Measurements from ENCODE around the gene PSMA6. TPM values are rescaled to one million over a fixed set of nuclear protein-coding genes. Genes with fewer than 3 reads are reported as not detected.
"Not testable (repeated sequence)": the region's sequence is repeated elsewhere in the genome, so short reads cannot be mapped to it uniquely, and the experiment has no call there.

Gene PSMA6
- total RNA-seq, 1 donor from 2014 or later: 137 TPM

GRCh38 chr14:35351497-35351896 lies 59.3 kb downstream of the PSMA6 start:
- no peak for TF ChIP-seq CTCF (IDR thresholded peaks at IDR 0.05)
- peak overlapping the region; percentile 49 for H3K27ac Mint-ChIP-seq (ENCODE audit: unreplicated experiment)
- no peaks in the 10 kb centered on the region for H3K36me3 Mint-ChIP-seq (ENCODE audit: low read depth)
- H3K4me3 Mint-ChIP-seq (ENCODE audit: unreplicated experiment): no peak overlapping the region
- no peaks in the 10 kb centered on the region for H3K9me3 Mint-ChIP-seq (ENCODE audit: low read depth)
- DNase-seq (ENCODE audit: low spot score): peak; percentile 9
- H3K27me3 Mint-ChIP-seq (ENCODE audit: low read depth): peaks cover 2% of the 10 kb centered on the region
- peaks cover 19% of the 10 kb centered on the region for H3K4me1 Mint-ChIP-seq (ENCODE audit: low read depth)

- H3K4me1 Mint-ChIP-seq (ENCODE audit: low read depth): peaks cover 22% of the 10 kb centered on the region
- no peak for TF ChIP-seq CTCF (IDR thresholded peaks at IDR 0.05)
- no peaks in the 10 kb centered on the region for H3K9me3 Mint-ChIP-seq (ENCODE audit: low read depth)
- no peaks in the 10 kb centered on the region for H3K36me3 Mint-ChIP-seq (ENCODE audit: low read depth)
- H3K4me3 Mint-ChIP-seq (ENCODE audit: unreplicated experiment): no peak overlapping the region
- H3K27me3 Mint-ChIP-seq (ENCODE audit: low read depth): peaks cover 2% of the 10 kb centered on the region
- peak; percentile 8 for DNase-seq (ENCODE audit: low spot score)
- H3K27ac Mint-ChIP-seq (ENCODE audit: unreplicated experiment): peak overlapping the region; percentile 49
Observed at GRCh38 chr14:35351897-35352273, 59.7 kb downstream of the PSMA6 start.

- no peaks in the 10 kb centered on the region for H3K36me3 Mint-ChIP-seq (ENCODE audit: low read depth)
- peaks cover 22% of the 10 kb centered on the region for H3K4me1 Mint-ChIP-seq (ENCODE audit: low read depth)
- no peaks in the 10 kb centered on the region for H3K27me3 Mint-ChIP-seq (ENCODE audit: low read depth)
- no peak overlapping the region for H3K4me3 Mint-ChIP-seq (ENCODE audit: unreplicated experiment)
- TF ChIP-seq CTCF (IDR thresholded peaks at IDR 0.05): no peak
- no peak overlapping the region for H3K27ac Mint-ChIP-seq (ENCODE audit: unreplicated experiment)
- no peaks in the 10 kb centered on the region for H3K9me3 Mint-ChIP-seq (ENCODE audit: low read depth)
- DNase-seq (ENCODE audit: low spot score): peak; percentile 12
Observed at GRCh38 chr14:35352274-35353233, 60.4 kb downstream of the PSMA6 start.

- no peak for TF ChIP-seq CTCF (IDR thresholded peaks at IDR 0.05)
- no peak for DNase-seq (ENCODE audit: low spot score)
Observed at GRCh38 chr14:35353409-35354172, 61.4 kb downstream of the PSMA6 start.

GRCh38 chr14:35355235-35355634 lies 63.1 kb downstream of the PSMA6 start:
- not testable (repeated sequence) for H3K4me3 Mint-ChIP-seq (ENCODE audit: unreplicated experiment); DNase-seq (ENCODE audit: low spot score); H3K9me3 Mint-ChIP-seq (ENCODE audit: low read depth); H3K36me3 Mint-ChIP-seq (ENCODE audit: low read depth); H3K27me3 Mint-ChIP-seq (ENCODE audit: low read depth); H3K27ac Mint-ChIP-seq (ENCODE audit: unreplicated experiment)
- H3K4me1 Mint-ChIP-seq (ENCODE audit: low read depth): peaks cover 22% of the 10 kb centered on the region

More at GRCh38 chr14:35353409-35354172, 61.4 kb downstream of the PSMA6 start:
- Mint-ChIP-seq H3K9me3 (ENCODE audit: low read depth) (no peaks in the 10 kb centered on the region), H3K27ac (ENCODE audit: unreplicated experiment) (no peak overlapping the region), H3K36me3 (ENCODE audit: low read depth) (no peaks in the 10 kb centered on the region), H3K4me1 (ENCODE audit: low read depth) (peaks cover 22% of the 10 kb centered on the region), H3K27me3 (ENCODE audit: low read depth) (no peaks in the 10 kb centered on the region), H3K4me3 (ENCODE audit: unreplicated experiment) (no peak overlapping the region)
